Measurements from ENCODE around the gene SLC5A10.
A peak's percentile ranks its signal among the peaks of the same experiment; 100 is the strongest.

Gene SLC5A10

GRCh38 chr17:18961634-18962493, 9.9 kb downstream of the SLC5A10 start:
- Histone ChIP-seq H3K9me3 (no peaks in the 10 kb centered on the region), H3K4me3 (no peak overlapping the region), H3K27me3 (no peaks in the 10 kb centered on the region), H3K4me1 (peaks cover 0 to 15% (median 8%) of the 10 kb centered on the region in 4 donors), H3K36me3 (no peaks in the 10 kb centered on the region), H3K27ac (peak overlapping the region; percentile 27 to 39)
- TF ChIP-seq, protein P1, sequence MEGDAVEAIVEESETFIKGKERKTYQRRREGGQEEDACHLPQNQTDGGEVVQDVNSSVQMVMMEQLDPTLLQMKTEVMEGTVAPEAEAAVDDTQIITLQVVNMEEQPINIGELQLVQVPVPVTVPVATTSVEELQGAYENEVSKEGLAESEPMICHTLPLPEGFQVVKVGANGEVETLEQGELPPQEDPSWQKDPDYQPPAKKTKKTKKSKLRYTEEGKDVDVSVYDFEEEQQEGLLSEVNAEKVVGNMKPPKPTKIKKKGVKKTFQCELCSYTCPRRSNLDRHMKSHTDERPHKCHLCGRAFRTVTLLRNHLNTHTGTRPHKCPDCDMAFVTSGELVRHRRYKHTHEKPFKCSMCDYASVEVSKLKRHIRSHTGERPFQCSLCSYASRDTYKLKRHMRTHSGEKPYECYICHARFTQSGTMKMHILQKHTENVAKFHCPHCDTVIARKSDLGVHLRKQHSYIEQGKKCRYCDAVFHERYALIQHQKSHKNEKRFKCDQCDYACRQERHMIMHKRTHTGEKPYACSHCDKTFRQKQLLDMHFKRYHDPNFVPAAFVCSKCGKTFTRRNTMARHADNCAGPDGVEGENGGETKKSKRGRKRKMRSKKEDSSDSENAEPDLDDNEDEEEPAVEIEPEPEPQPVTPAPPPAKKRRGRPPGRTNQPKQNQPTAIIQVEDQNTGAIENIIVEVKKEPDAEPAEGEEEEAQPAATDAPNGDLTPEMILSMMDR (IDR thresholded peaks at IDR 0.05): no peak
- intact Hi-C loops (cut with DNase I; ENCODE audit: low total_unique reads): no loop called here
- peak in 1 of 2 donors; percentile 61 for DNase-seq

DNA sequence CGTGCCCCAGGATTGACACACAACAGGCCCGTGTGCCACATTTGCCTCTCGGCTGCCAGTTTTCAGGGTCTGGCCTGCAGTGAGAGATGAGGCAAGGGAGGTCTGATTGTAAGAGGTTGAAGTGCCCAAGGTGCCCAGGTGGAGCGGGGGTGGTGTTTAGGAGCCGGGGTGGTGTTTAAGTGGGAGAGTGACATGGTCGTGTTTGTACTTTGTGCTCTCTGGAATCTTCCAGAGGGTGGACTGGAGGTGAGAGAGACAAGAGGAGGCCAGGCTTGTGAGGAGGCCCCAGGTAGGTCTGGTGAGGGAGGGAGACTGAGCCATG, 10.5 kb downstream of the SLC5A10 start:
- intact Hi-C loops (cut with DNase I; ENCODE audit: low total_unique reads): no loop called here
- peaks cover 0 to 20% (median 10%) of the 10 kb centered on the region in 4 donors for H3K4me1 ChIP-seq
- TF ChIP-seq, protein P1 (IDR thresholded peaks at IDR 0.05): no peak
- H3K36me3 ChIP-seq: no peaks in the 10 kb centered on the region
- H3K4me3 ChIP-seq: no peak overlapping the region
- peak in 1 of 2 donors; percentile 64 for DNase-seq
- H3K27ac ChIP-seq: peak overlapping the region; percentile 27 to 39
- H3K9me3 ChIP-seq: no peaks in the 10 kb centered on the region
- H3K27me3 ChIP-seq: no peaks in the 10 kb centered on the region

- no peaks in the 10 kb centered on the region for H3K36me3 ChIP-seq
- TF ChIP-seq, protein P1 (IDR thresholded peaks at IDR 0.05): no peak
- intact Hi-C loops (cut with DNase I; ENCODE audit: low total_unique reads): no loop called here
- H3K4me1 ChIP-seq: peaks cover 0 to 24% (median 12%) of the 10 kb centered on the region in 4 donors
- H3K9me3 ChIP-seq: no peaks in the 10 kb centered on the region
- H3K27me3 ChIP-seq: no peaks in the 10 kb centered on the region
- H3K27ac ChIP-seq: no peak overlapping the region
- no peak overlapping the region for H3K4me3 ChIP-seq
- peak in 1 of 2 donors; percentile 55 for DNase-seq
Observed at GRCh38 chr17:18963126-18964017, 11.4 kb downstream of the SLC5A10 start.

DNA sequence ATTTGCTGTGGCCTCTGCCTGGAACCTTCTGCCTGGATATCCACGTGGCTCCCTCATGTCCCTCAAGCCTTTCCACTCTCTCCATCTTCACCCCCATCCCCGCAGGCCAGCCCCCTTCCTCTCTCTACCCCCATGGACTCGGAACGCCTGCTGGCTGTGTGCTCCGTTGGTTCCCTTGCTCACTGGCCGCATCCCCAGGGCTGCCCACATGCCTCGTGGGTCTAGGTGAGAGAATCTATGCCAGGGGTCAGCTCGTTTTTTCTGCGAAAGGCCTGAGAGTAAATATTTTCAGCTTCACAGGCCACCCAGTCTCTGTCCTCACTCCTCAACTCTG, 12.0 kb downstream of the SLC5A10 start:
- intact Hi-C loops (cut with DNase I; ENCODE audit: low total_unique reads): no loop called here
- peaks cover 0 to 24% (median 13%) of the 10 kb centered on the region in 4 donors for H3K4me1 ChIP-seq
- H3K27me3 ChIP-seq: no peaks in the 10 kb centered on the region
- H3K4me3 ChIP-seq: no peak overlapping the region
- TF ChIP-seq, protein P1 (IDR thresholded peaks at IDR 0.05): no peak
- no peak overlapping the region for H3K27ac ChIP-seq
- H3K36me3 ChIP-seq: no peaks in the 10 kb centered on the region
- no peaks in the 10 kb centered on the region for H3K9me3 ChIP-seq
- DNase-seq: peak in 1 of 2 donors; percentile 54

- no peak overlapping the region for H3K4me3 ChIP-seq
- TF ChIP-seq, protein P1 (IDR thresholded peaks at IDR 0.05): no peak
- intact Hi-C loops (cut with DNase I; ENCODE audit: low total_unique reads): no loop called here
- peaks cover 0 to 24% (median 13%) of the 10 kb centered on the region in 4 donors for H3K4me1 ChIP-seq
- no peak overlapping the region for H3K27ac ChIP-seq
- no peaks in the 10 kb centered on the region for H3K36me3 ChIP-seq
- no peaks in the 10 kb centered on the region for H3K9me3 ChIP-seq
- no peaks in the 10 kb centered on the region for H3K27me3 ChIP-seq
- DNase-seq: peak in 1 of 2 donors; percentile 51
Observed at GRCh38 chr17:18964550-18964949, 12.6 kb downstream of the SLC5A10 start.

All from tibial artery (tissue), 4 donors.